K562 (cell line): Measurements from ENCODE around the gene RAB11FIP2. TPM values are rescaled to one million over a fixed set of nuclear protein-coding genes. Genes with fewer than 3 reads are reported as not detected.

Experiments
- ATAC-seq: fragments of 200-7000 bp; cut with Tn5 transposase; 3 replicates; pipeline ENCODE4 v1.9.1; 2020; ENCODE audit warnings: moderate library complexity
- BruUV-seq: library from RNA; stranded (reverse); fragments of 400-500 nt; replicated peaks from 2 replicates; lab custom pipeline; 2021; lab: Mats Ljungman, UMichigan
- CTCF ChIA-PET: fragments of 300-600 bp; formaldehyde crosslinking; extraction: SDS; loops from one replicate; lab custom pipeline; 2021; ENCODE audit warnings: low intra/inter-chr PET ratio; lab: Yijun Ruan, JAX
- POLR2A ChIA-PET: fragments of 300-600, 350-650 bp; sonication (Branson Sonifier 250); formaldehyde crosslinking; extraction: SDS; loops from one replicate; lab custom pipeline; 2021; ENCODE audit warnings: antibody characterized with exemption, inconsistent platforms; lab: Yijun Ruan, JAX
- DNase-seq, 4 experiments: peaks; one replicate each; pipeline versions ENCODE4 v3.0.0 to v3.0.0-alpha.2; 2011 to 2018; ENCODE audit warnings: low spot score in 3 of 4, mixed read lengths in 3 of 4; ENCODE audit errors: extremely low read depth in 1 of 4
- FAIRE-seq: peaks from 2 replicates; lab custom pipeline; 2011; peaks lifted over from hg19 to GRCh38; lab: Jason Lieb, UNC
- H2AFZ ChIP-seq: 2 replicates; pipeline ENCODE4 v1.6.0; 2011; ENCODE audit warnings: low read depth, low read length, control low read depth, inconsistent platforms
- H3K27ac ChIP-seq: fragments of 200-600 bp; 3 replicates; pipeline ENCODE4 v1.8.0; 2011; ENCODE audit warnings: low read depth, mild to moderate bottlenecking, control low read depth, inconsistent platforms, low read length, moderate library complexity, mixed read lengths; ENCODE audit errors: extremely low read depth
- H3K27me3 ChIP-seq, 2 experiments: fragments of 300-600 bp in 1 of 2; 2 replicates in 1 of 2; 3 replicates in 1 of 2; pipeline versions ENCODE4 v1.6.0 to v1.8.0; 2011; ENCODE audit warnings: inconsistent platforms in 2 of 2, low read length in 2 of 2, mild to moderate bottlenecking in 1 of 2, mixed read lengths in 1 of 2, moderate library complexity in 1 of 2; ENCODE audit not compliant: control insufficient read depth in 2 of 2, insufficient read depth in 2 of 2
- H3K36me3 ChIP-seq: fragments of 300-600 bp; 3 replicates; pipeline ENCODE4 v1.8.0; 2011; ENCODE audit warnings: mild to moderate bottlenecking, low read length, inconsistent platforms; ENCODE audit not compliant: control insufficient read depth, insufficient read depth
- H3K4me1 ChIP-seq, 2 experiments: fragments of 200-600 bp in 1 of 2; replicated peaks in 1 of 2; 2 replicates in 1 of 2; 3 replicates in 1 of 2; pipeline versions ENCODE4 v1.5.1 to v1.8.0; 2011; ENCODE audit warnings: inconsistent platforms in 2 of 2, low read length in 2 of 2, mild to moderate bottlenecking in 1 of 2, mixed read lengths in 1 of 2, moderate library complexity in 1 of 2; ENCODE audit not compliant: control insufficient read depth in 2 of 2, insufficient read depth in 2 of 2
- H3K4me2 ChIP-seq: 2 replicates; pipeline ENCODE4 v1.6.1; 2011; ENCODE audit warnings: low read length, control low read depth, inconsistent platforms, mixed read lengths; ENCODE audit not compliant: insufficient read depth
- H3K4me3 ChIP-seq: fragments of 200-600 bp; sonication (generic), shearing (Covaris generic); 2 replicates; pipeline ENCODE4 v1.5.1; 2016; ENCODE audit warnings: control low read depth, inconsistent platforms
- H3K79me2 ChIP-seq: fragments of 200-600 bp; 3 replicates; pipeline ENCODE4 v1.8.0; 2011; ENCODE audit warnings: low read length, inconsistent platforms; ENCODE audit not compliant: control insufficient read depth, insufficient read depth
- H3K9ac ChIP-seq, 2 experiments: 2 replicates each; pipeline versions ENCODE4 v1.6.0 to v1.6.1; 2011; ENCODE audit warnings: low read depth in 2 of 2, low read length in 2 of 2, control low read depth in 1 of 2, inconsistent platforms in 1 of 2, mild to moderate bottlenecking in 1 of 2, mixed read lengths in 1 of 2; ENCODE audit not compliant: insufficient read depth in 1 of 2
- H3K9me1 ChIP-seq: one replicate; pipeline ENCODE4 v1.6.0; 2011; ENCODE audit warnings: inconsistent platforms, mild to moderate bottlenecking, low read length, moderate library complexity; ENCODE audit not compliant: control insufficient read depth, insufficient read depth
- H3K9me3 ChIP-seq: replicated peaks from 2 replicates; pipeline ENCODE4 v1.5.1; 2011; ENCODE audit warnings: low read depth, low read length, inconsistent platforms; ENCODE audit not compliant: control insufficient read depth, insufficient read depth
- H4K20me1 ChIP-seq: replicated peaks from 2 replicates; pipeline ENCODE4 v1.6.1; 2011; ENCODE audit warnings: low read length, inconsistent platforms, mixed read lengths; ENCODE audit not compliant: control insufficient read depth, insufficient read depth
- ADNP ChIP-seq: fragments of 200-800 bp; sonication (Bioruptor generic); IDR thresholded peaks from 2 replicates; pipeline ENCODE4 v1.6.1; 2016; ENCODE audit warnings: missing genetic modification characterization, missing compliant biosample characterization
- ETS1 ChIP-seq: conservative IDR thresholded peaks from 2 replicates; pipeline ENCODE4 v1.6.1; 2011; ENCODE audit warnings: low read depth, mild to moderate bottlenecking, low read length; ENCODE audit not compliant: control insufficient read depth
- HDAC6 ChIP-seq: IDR thresholded peaks from 2 replicates; pipeline ENCODE4 v1.6.1; 2012; ENCODE audit warnings: low read depth, mild to moderate bottlenecking, control low read depth, inconsistent platforms, low read length, moderate library complexity
- HES1 ChIP-seq: fragments of 450-650 bp; IDR thresholded peaks from 2 replicates; pipeline ENCODE4 v1.6.1; 2016; ENCODE audit warnings: low read depth, mild to moderate bottlenecking, moderate library complexity
- MTA1 ChIP-seq: fragments of 450-650 bp; IDR thresholded peaks from 2 replicates; pipeline ENCODE4 v1.6.1; 2017; ENCODE audit warnings: borderline replicate concordance
- NFRKB ChIP-seq: fragments of 450-650 bp; IDR thresholded peaks from 2 replicates; pipeline ENCODE4 v1.6.1; 2016; ENCODE audit warnings: low read depth
- RBM17 ChIP-seq: fragments of 200-400 bp; formaldehyde crosslinking; IDR thresholded peaks from 2 replicates; pipeline ENCODE4 v1.6.1; 2017; ENCODE audit warnings: low read depth, mild to moderate bottlenecking, low read length, borderline replicate concordance
- SRSF1 ChIP-seq: fragments of 200-400 bp; formaldehyde crosslinking; IDR thresholded peaks from 2 replicates; pipeline ENCODE4 v1.6.1; 2017; ENCODE audit warnings: mild to moderate bottlenecking, low read depth, low read length, moderate library complexity
- TFAP4 ChIP-seq: sonication (generic); formaldehyde crosslinking; IDR thresholded peaks from 2 replicates; pipeline ENCODE4 v1.8.0; 2022; ENCODE audit warnings: missing genetic modification reagents, mild to moderate bottlenecking, moderate library complexity, borderline replicate concordance
- XRCC4 ChIP-seq: IDR thresholded peaks from one replicate; pipeline ENCODE4 v1.6.1; 2011; ENCODE audit not compliant: insufficient read depth, insufficient read length; ENCODE audit errors: extremely low read depth
- ZFP91 ChIP-seq: sonication (generic); formaldehyde crosslinking; IDR thresholded peaks from 2 replicates; pipeline ENCODE4 v1.8.0; 2022; ENCODE audit warnings: mild to moderate bottlenecking, missing genetic modification reagents
- ZNF121 ChIP-seq: sonication (generic); formaldehyde crosslinking; conservative IDR thresholded peaks from 2 replicates; pipeline ENCODE4 v1.8.0; 2022; ENCODE audit warnings: missing genetic modification reagents
- ZNF408 ChIP-seq: fragments of 250-450 bp; sonication (Bioruptor Pico); IDR thresholded peaks from 2 replicates; pipeline ENCODE4 v1.4.0; 2020; ENCODE audit warnings: low read depth, mild to moderate bottlenecking, moderate library complexity
- ZNF584 ChIP-seq: fragments of 200-800 bp; sonication (Bioruptor generic); IDR thresholded peaks from 2 replicates; pipeline ENCODE4 v1.6.1; 2016; ENCODE audit warnings: low read depth, mild to moderate bottlenecking, missing genetic modification characterization, missing compliant biosample characterization
- ZNF717 ChIP-seq: fragments of 250-450 bp; sonication (Bioruptor Pico); IDR thresholded peaks from 2 replicates; pipeline ENCODE4 v1.5.0; 2021
- WGBS: fragments of 100-300 bp; shearing (Covaris generic); methylation state at CpG from one replicate; pipeline ENCODE4 v1.1.6; 2016; ENCODE audit warnings: low coverage, mixed read lengths; ENCODE audit not compliant: insufficient coverage; ENCODE audit errors: missing lambda C conversion rate; 5-methylcytosine and 5-hydroxymethylcytosine counted together
- in situ Hi-C: fragments of 300-500 bp; cut with MboI; formaldehyde crosslinking; loops from 4 replicates; pipeline ENCODE4 v1.15.0; 2018; ENCODE audit warnings: inconsistent platforms, mixed read lengths
- intact Hi-C: fragments of 100-400 bp; cut with micrococcal nuclease; formaldehyde crosslinking; loops from 2 replicates; pipeline ENCODE4 v1.14.2; 2022
- polyA plus RNA-seq, 8 experiments: library from polyadenylated mRNA; depleted of rRNA in 4 of 8; stranded (reverse) in 5 of 8; unstranded in 3 of 8; fragments of >200 nt; fragmentation: Nextera tagmentation in 2 of 8; fragmentation: Illumina TruSeq in 1 of 8; extraction: Ambion mirVana in 2 of 8; extraction: Trizol in 1 of 8; gene quantifications; 2 replicates each; pipeline versions ENCODE4 v1.2.1 to v1.2.3, GENCODE V29; 2011 to 2014; ENCODE audit warnings: inconsistent platforms in 1 of 8, missing spikeins in 1 of 8
- total RNA-seq, 7 experiments: library from RNA; depleted of rRNA in 6 of 7; stranded (reverse); fragments of >200 nt in 6 of 7; fragmentation: Illumina TruSeq in 2 of 7; extraction: Trizol in 2 of 7; gene quantifications; 2 replicates each; pipeline versions ENCODE4 v1.2.1 to v1.2.3, GENCODE V29; 2011 to 2021; ENCODE audit warnings: low replicate concordance in 1 of 7
- TF ChIP-seq, protein P1 (sequence below): fragments of 450-650 bp; formaldehyde crosslinking; IDR thresholded peaks from 2 replicates; pipeline ENCODE4 v1.4.0; 2020; ENCODE audit warnings: mild to moderate bottlenecking, moderate library complexity

RAB11FIP2 gene
- total and polyA plus RNA-seq, 9 of the 15 experiments (the other 6 are each of a cell fraction or from before 2014, with no cell fraction given) = 3.0 to 10.6 (median 3.9) TPM

DNA sequence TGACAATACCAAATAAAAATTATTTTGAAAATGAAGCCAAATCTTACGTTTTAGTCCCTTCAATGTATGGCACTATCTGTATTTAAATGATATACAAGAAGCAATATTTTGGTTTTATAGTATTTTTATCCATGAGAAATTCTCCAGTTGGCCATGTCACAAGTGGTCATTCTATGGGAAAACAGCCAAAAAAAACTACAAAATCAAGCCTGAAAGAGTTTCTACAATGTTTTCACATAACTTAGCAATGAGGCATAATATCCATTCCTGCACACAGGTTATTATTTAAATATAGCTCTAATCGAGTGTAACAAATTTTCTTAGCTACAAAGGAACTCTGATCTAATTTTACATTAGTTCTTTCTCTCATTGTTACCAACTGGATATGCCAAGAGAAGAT is 5.4 kb downstream of the RAB11FIP2 start (continued):
- no peak for TF ChIP-seq ZFP91 (CRISPR knock-in tag)
- TF ChIP-seq ADNP (tag) = no peak
- no peak for TF ChIP-seq ZNF584 (CRISPR knock-in tag)
- no peak for TF ChIP-seq HDAC6
- no peak for TF ChIP-seq XRCC4
- TF ChIP-seq, all 486 proteins: peak for 0

DNA sequence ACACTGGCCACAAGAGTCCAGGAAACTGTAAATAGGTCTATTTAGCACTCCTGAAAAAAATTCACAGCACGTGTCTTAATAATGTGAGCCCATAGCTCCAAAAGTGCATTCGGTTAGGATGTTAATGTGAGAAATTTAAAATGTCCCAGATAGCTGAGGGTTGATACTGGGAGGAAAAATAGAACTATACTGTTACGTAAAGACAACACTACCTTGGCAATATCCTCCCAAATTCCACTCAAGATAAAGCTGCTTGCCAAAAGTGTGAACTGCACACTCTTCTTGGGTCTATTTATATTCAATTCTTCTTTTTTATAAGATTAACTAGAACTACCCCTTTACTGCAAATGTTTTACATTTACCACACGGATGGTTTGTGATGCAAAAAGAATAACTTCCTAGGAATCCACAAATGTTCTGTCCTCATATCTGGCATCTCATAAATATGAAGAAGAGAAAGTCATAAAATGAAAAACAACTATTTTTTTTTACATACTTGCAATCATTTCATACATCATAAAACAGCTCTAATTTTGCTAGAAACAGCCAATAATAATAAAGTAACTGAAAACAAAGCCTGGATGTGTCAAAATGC is 10.4 kb downstream of the RAB11FIP2 start:
- no peaks in the 10 kb centered on the region; the same call in 2 of the 3 replicates for H3K79me2 ChIP-seq
- no peak for FAIRE-seq
- no peaks in the 10 kb centered on the region for H3K9me1 ChIP-seq
- TF ChIP-seq, protein P1, sequence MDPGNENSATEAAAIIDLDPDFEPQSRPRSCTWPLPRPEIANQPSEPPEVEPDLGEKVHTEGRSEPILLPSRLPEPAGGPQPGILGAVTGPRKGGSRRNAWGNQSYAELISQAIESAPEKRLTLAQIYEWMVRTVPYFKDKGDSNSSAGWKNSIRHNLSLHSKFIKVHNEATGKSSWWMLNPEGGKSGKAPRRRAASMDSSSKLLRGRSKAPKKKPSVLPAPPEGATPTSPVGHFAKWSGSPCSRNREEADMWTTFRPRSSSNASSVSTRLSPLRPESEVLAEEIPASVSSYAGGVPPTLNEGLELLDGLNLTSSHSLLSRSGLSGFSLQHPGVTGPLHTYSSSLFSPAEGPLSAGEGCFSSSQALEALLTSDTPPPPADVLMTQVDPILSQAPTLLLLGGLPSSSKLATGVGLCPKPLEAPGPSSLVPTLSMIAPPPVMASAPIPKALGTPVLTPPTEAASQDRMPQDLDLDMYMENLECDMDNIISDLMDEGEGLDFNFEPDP (CRISPR knock-in tag) = no peak
- no peak for TF ChIP-seq HES1
- TF ChIP-seq SRSF1 = no peak
- no peak for TF ChIP-seq TFAP4 (CRISPR knock-in tag)
- no peak for TF ChIP-seq RBM17
- TF ChIP-seq ETS1 = no peak
- no peak for TF ChIP-seq ZNF717 (CRISPR knock-in tag)
- no peak for TF ChIP-seq ZNF121 (CRISPR knock-in tag)
- no peak for TF ChIP-seq NFRKB
- no peak for TF ChIP-seq ZNF408 (CRISPR knock-in tag)
- TF ChIP-seq MTA1 = no peak

More for the DNA sequence above, 10.4 kb downstream of the RAB11FIP2 start:
- intact Hi-C loops (no loop called here), in situ Hi-C loops (no loop called here)
- Histone ChIP-seq H4K20me1 (no peaks in the 10 kb centered on the region), H2AFZ (no peak overlapping the region), H3K9me3 (no peaks in the 10 kb centered on the region), H3K4me2 (no peak overlapping the region), H3K27ac (no peak overlapping the region), H3K9ac (no peak overlapping the region), H3K27me3 (no peaks in the 10 kb centered on the region), H3K36me3 (peaks cover 2% of the 10 kb centered on the region; the same call in 1 of the 3 replicates), H3K4me1 (no peaks in the 10 kb centered on the region), H3K4me3 (no peak overlapping the region)
- no peak for DNase-seq
- ATAC-seq = no peak
- 96% methylated on average over 3 of the region's 4 CpGs for WGBS
- CTCF ChIA-PET = no interaction called here
- no TSS peak for BruUV-seq
- POLR2A ChIA-PET = no interaction called here
